IPS DF 4.7 (cell line): ENCODE data around the gene THADA.

ENCODE experiments used
- DNase-seq: peaks from one replicate; pipeline ENCODE4 v3.0.0-alpha.2; 2013; ENCODE audit warnings: low spot score; ENCODE audit errors: extremely low read depth

The THADA gene

GRCh38 chr2:43226558-43226954 lies 369.3 kb downstream of the THADA start, which contains the start of gene ZFP36L2:
TSS of gene ZFP36L2 (minus strand) at chr2:43226606. CDS start at chr2:43226315, 291 bp downstream.
- no peak for DNase-seq

DNA sequence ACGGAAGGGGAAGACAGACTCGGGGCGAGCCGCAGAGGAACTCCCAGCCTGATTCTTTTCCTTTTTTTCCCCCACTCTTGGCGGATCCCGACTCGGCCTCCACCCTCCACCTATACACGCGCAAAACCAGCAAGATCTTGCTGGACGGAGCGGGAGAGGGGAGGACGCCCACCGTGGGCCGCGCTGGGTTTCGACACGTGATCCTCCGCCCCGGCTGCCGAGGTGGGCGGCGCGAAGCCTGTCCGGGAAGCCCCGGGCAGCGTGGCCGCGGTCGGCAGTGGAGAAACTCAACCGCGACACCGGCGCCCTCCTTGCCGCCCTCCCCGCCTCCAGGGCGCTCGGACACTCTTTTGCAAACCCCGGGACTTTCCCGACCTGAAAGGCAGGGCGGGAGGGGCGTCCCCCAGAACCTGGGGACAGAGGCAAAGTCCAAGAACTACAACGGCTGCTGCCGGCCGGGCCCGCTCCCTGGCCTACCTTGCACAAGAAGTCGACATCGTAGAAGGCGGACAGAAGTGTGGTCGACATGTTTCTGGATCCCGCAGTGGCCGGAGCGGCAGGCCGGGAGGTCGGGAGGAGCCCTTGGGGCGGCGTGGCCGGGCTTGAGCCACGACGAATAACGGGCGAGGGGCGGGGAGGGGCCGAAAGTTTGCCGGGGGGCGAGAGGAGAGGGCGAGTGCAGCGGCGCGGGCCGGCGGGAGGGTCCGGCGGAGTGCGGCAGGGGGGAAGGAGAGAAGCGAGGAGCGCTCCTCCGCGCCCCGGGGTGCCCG lies 369.9 kb downstream of the THADA start:
- no peak for DNase-seq

GRCh38 chr2:43225093-43225787 lies 370.6 kb downstream of the THADA start:
- DNase-seq: no peak

GRCh38 chr2:43224571-43225092 lies 371.2 kb downstream of the THADA start:
- DNase-seq: no peak

GRCh38 chr2:43224131-43224570 lies 371.7 kb downstream of the THADA start:
- no peak for DNase-seq

- no peak for DNase-seq
Observed at GRCh38 chr2:43223521-43224001, 372.3 kb downstream of the THADA start.

DNA sequence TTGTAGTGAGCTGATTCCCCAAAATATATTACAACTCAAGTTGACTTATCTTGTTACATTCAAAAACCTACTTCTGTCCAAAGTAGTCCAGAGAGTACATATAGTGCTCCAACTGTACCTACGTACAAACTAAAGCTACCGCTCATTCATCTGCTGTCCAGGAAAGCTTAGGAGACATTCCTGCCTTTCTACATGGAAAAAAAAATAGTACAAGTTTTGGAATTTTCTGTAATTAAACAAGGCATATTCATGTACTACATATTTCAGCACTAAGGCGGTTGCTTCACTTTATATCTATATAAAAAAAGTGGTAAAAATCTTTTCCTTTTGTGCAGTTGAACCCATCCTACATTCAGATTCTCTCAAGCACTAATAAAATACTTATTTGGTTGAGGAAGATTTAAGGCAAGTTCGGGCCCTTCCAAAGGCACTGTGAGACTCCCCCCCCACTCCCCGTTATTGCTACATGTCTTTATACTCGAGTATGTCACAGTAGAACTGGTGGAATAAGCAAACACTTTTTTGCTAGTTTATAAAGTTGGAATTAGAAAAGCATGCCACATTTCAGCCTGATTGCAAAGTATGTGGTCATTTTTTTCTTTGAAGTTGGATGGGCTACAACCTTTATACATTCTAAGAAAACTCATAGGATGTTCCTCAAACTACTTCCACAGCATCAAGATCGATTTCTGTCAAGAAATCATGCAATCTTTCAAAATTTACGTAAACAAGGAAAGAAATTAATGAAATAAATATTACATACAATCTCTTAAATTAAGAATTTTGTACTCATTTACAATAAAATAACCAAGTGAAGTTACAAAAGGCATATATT lies 373.1 kb downstream of the THADA start:
- DNase-seq: no peak

- no peak for DNase-seq
Observed at GRCh38 chr2:43221763-43222474, 373.9 kb downstream of the THADA start.

DNA sequence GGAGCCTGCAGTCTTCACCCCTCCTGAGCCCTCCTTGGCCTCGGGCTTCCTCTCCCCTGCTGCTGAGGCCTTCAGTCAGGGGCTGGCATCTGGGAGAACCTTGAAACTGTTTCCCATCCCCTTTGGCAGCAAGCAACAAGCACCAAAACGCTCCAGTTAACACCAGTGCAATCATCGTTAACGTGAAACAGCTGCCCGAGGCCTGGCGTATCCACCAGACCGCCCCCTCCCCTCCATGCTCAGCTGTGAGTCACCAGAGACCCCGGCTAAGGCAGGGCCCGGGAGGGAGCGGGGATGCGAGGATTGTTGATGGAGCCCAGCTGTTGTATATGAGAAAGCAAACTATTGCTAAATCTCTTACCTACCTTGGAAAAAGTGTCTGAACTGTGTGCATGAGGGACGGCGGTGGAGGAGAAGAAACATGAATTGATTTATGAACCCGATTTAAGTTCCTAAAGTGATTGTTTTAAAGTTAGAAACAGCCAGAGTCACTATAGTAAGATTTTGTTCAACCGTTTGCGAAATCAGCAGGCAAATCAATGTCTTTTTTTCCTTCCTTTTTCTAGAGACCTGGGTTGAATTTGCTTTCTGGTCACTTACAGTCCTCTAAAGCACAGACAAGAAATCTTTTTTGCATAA lies 374.6 kb downstream of the THADA start:
- no peak for DNase-seq

DNA sequence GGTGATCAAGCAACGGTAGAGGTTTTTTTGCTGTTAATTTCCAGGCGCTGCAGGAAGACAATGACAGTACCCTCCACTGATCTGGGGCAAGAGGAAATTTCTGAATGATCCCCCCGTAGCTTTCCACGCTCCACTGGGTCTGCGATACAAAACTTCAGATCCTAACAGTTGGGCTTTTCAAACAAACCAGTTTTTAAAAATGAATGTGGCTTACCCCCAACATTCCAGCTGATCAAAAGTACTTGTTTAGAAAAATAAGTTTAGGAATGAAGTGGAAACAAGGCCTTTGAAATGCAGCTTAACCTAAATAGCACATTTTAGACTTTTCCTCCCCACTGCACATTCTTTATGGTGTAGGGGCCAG lies 375.1 kb downstream of the THADA start:
- no peak for DNase-seq

DNA sequence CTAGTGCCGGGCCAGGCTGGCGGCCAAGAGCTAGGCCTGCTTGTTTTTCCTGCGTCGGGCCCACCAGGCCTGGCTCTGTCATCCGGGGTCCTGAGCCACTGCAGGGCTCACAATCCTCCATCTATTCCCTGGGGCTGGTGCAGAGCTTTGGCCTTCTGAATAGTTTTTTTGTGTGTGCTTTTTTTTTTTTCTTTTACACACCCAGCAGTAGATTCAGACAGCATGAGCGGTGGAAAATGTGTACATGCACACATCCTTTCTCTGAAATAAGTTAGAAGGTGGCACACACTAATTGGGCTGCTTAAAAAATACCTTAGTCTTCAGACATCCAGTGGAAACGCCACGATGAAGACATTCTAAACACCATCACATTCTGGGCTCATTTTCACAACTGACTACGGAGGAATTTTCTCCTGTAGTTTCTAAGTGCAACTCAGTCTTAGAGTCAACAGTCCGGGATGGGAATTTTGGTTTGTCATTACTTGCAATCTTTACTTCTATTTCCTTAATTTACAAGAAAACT lies 375.5 kb downstream of the THADA start:
- DNase-seq: no peak

DNA sequence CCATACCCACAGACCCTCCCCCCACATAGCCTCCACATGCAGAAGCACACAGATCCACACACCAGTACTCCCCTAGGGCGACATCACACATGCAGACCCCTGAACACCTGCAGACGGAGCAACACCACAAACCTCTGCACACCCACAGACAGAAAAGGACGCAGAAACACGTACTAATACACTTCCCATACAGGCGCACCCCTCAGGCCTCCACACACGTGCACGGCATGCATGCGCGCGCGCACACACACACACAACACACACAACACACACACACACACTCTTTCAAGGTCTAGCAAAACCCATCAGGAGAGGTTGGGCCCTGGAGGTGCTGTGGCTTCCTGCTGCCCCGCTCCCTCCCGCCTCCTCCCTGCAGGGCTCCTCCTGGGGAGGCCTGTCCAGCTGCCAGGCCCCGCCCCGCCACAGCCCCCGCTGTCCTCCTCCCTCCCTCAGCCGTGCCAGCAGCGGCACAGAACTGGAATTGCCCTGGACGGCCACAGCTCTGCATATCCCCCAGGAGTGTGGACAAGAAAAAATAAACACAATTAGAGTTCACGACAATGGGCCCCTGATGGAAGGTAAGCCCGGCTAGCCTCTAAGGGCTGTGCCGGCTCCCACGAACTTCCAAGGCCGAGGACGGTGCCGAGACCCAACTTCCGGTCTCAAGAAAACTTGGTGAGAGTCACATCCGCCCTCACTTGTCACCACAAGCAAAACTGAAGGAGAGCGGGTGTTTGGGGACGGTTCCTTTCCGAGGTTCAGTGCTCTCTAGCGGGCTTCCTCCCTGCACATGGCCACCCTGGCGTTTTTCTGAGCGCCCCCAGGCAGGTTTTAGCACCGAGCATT lies 376.2 kb downstream of the THADA start:
- DNase-seq: no peak

DNA sequence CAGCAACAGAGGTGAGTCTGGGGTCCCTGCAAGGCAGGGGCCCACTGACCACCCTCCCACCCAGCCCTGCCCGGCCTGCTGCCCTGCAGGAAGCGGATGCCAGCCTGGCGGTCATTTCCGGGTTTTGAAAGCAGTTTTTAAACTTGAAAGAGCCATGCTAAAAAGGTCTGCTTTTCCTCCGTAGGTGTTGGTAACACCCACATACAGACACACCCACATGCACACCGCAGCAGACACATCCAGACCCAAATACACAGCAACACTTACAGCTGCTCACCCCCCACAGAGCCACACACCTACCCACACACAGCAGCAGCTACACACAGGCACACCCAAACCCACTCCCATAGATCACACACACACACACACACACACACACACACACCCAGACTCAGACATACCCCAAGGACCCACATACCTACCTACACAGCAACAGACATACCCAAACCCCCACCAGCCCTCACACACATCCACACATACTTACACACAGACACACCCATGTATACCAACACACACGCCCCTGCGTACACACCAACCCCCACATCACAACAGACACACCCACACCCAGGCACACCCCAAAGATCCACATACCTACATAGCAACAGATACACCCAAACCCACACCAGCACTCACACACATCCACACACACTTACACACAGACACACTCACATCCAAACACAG lies 377.0 kb downstream of the THADA start:
- no peak for DNase-seq

DNA sequence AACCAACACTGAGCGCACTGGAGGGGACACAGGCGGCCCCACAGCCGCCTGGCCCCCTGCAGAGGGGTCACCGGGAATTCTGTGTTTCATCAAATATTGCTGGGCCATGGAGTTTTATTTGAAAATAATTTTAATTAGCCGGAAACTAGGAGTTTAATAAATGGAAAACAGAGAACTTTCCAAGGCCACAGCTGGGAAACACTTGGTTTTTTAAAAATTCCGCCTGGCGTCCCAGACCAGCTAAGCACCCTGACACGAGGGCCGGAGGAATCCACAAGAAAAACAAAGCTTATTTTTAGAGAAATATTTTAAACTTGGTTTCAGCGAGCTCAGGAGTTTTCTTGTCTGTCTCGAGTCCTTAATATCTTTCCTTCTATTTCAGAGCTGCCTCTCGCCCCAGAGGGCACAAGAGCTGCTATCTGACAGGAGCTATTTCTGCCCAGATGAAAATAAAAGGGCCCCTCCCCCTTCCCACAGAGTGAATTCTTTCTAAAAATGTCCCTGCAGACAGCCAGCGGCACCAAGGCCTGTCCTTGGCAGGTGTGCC lies 377.6 kb downstream of the THADA start:
- no peak for DNase-seq

DNA sequence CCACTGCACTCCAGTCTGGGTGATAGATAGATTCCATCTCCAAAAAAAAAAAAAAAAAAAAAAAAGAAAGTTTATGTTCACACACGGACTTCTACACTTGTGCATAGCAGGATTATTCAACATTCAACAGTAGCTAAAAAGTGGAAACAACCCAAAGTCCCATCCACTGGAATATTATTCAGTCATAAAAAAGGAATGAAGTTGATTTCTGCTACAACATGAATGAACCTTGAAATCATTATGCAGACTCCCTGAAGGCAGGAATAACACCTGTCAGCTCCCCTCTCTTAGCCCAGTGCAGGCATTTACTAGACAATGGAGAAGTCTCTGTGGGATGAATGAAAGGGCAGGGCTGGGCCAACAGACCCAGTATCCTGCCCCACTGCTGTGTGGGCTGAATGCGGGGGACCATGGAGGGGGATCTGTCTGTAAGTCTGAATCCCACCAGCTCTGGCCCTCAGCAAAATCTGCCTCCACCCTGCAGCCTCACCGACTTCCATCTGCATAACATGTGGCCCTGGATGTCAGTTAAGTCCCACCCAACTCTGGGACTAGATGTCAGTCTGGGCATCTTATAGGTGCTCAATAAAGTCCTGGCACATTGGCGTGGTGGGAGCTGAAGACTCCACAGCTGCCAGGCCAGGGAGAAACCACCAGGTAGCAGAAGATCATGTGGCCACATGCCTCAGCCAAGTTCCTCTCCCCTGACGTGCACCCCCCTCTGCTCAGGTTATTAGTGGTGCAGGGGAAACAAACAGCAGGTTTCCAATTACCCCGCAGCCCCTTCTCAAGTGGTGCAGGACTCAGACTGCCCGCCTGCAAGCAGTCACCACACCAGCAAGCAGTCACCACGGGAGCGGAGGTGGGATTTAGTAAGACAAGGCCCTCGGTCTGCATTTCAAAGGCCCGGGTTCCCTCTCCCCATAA lies 378.3 kb downstream of the THADA start:
- no peak for DNase-seq

GRCh38 chr2:43216629-43217028 lies 379.2 kb downstream of the THADA start:
- no peak for DNase-seq

DNA sequence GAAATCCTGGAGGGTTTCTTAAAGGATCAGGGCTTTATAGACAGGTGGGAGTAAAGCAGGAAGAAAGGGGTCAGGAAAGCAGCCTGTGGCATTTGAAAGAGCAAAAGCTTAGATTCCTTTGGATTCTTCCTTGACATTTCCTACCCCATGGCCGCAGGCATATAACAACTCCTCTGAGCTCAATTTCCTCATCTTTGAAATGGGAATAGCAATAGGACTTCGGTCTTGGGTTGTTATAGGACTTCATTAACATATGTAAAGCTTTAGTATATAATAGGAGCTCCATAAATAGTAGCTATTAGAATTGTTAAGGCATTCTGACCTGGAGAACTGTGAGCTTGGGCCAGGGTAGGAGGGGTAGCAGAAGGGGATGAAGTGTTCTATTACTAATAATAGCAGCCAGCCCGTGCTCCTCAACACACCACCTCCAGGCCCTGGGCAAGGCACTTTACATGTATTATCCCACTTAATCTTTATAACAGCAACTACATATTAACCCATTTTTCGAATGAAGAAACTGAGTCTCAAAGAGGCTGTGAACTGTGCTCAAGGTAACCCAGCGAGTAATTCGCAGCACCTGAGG lies 380.1 kb downstream of the THADA start:
- no peak for DNase-seq
